Activated CD4-positive, alpha-beta T cell treated with anti-CD3 and anti-CD28 coated beads, Interleukin-2, amount 10 ng/mL, durations not matched to agents 7 days and 5 days (primary cell): ENCODE results near the gene EFNA2. TPM values are rescaled to one million over a fixed set of nuclear protein-coding genes. Genes with fewer than 3 reads are reported as not detected.
A peak's percentile ranks its signal among the peaks of the same experiment; 100 is the strongest.
"Not testable (repeated sequence)": the region's sequence is repeated elsewhere in the genome, so short reads cannot be mapped to it uniquely, and the experiment has no call there.

Experiments used
- CTCF ChIA-PET: fragments of 350-600 bp; sonication (Branson Sonifier 250); formaldehyde crosslinking; loops from one replicate; lab custom pipeline; 2021; ENCODE audit warnings: antibody characterized with exemption; lab: Charles Lee
- POLR2A ChIA-PET: fragments of 350-600 bp; sonication (Branson Sonifier 250); formaldehyde crosslinking; loops from one replicate; lab custom pipeline; 2021; ENCODE audit warnings: antibody characterized with exemption; lab: Charles Lee
- DNase-seq: peaks from one replicate; pipeline ENCODE4 v3.0.0-alpha.2; 2020
- H3K27ac Mint-ChIP-seq: one replicate; pipeline ENCODE4 v1.8.0; 2021; ENCODE audit warnings: mild to moderate bottlenecking, moderate library complexity, mixed read lengths
- H3K27me3 Mint-ChIP-seq: one replicate; pipeline ENCODE4 v1.8.0; 2021; ENCODE audit warnings: mixed read lengths
- H3K36me3 Mint-ChIP-seq: one replicate; pipeline ENCODE4 v1.8.0; 2021; ENCODE audit warnings: low read depth, mixed read lengths
- H3K4me1 Mint-ChIP-seq: one replicate; pipeline ENCODE4 v1.8.0; 2021; ENCODE audit warnings: mixed read lengths
- H3K4me3 Mint-ChIP-seq: one replicate; pipeline ENCODE4 v1.8.0; 2021; ENCODE audit warnings: mild to moderate bottlenecking, moderate library complexity, mixed read lengths
- H3K9me3 Mint-ChIP-seq: one replicate; pipeline ENCODE4 v1.8.0; 2021; ENCODE audit warnings: mixed read lengths
- total RNA-seq, 2 experiments: library from RNA; stranded (reverse); gene quantifications; one replicate each; pipeline ENCODE4 v1.2.3, GENCODE V29; 2021

EFNA2 gene
- total RNA-seq, 2 experiments from 2014 or later = not detected

DNA sequence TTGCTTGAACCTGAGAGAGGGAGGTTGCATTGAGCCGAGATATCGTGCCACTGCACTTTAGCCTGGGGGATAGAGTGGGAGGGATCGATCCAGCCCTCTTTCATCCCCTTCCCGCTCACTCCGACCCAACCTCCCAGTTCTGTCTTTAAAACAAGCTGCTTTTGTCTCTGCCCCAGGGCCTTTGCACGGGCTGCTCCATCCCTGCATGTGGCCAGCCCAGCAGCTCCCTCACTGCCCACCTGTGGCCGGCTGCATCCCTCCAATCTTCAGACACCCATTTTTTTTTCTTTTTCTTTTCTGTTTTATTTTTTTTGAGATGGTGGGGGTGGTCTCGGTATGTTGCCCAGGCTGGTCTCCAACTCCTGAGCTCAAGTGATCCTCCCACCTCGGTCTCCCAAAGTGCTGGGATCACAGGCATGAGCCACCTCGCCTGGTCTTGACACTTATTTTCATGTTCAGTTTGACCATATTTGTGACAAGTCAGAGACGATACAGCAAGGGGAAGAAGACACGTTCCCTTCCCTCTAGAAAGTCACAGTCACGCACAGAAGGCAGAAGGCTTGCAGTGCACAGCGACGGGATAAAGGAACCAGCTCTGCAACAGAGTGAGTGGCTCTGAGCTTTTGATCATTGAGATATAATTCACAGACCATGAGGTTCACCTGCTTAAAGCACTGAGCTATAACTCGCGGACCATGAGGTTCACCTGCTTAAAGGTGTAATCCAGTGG, 31.8 kb downstream of the EFNA2 start:
- CTCF ChIA-PET = interaction anchor here (0.6 to 1.6 kb wide), 4 partner anchors 9 to 66 kb away, joined by 3 read pairs; partner anchors contain the start of gene NDUFS7
- Mint-ChIP-seq H3K36me3 (no peaks in the 10 kb centered on the region), H3K9me3 (no peaks in the 10 kb centered on the region), H3K4me1 (no peaks in the 10 kb centered on the region), H3K27me3 (peaks cover 16% of the 10 kb centered on the region), H3K4me3 (no peak overlapping the region), H3K27ac (no peak overlapping the region)
- POLR2A ChIA-PET = interaction anchor here (0.5 kb wide), 1 partner anchor 127 kb away, joined by 3 read pairs; no protein-coding TSS in a partner anchor
- no peak for DNase-seq

- Mint-ChIP-seq H3K4me1 (no peaks in the 10 kb centered on the region), H3K27me3 (peaks cover 25% of the 10 kb centered on the region), H3K9me3 (no peaks in the 10 kb centered on the region), H3K27ac (no peak overlapping the region), H3K36me3 (no peaks in the 10 kb centered on the region), H3K4me3 (no peak overlapping the region)
- ChIA-PET POLR2A (no interaction called here), CTCF (no interaction called here)
- no peak for DNase-seq
These were observed 33.2 kb downstream of the EFNA2 start for GRCh38 chr19:1318678-1319471.

DNA sequence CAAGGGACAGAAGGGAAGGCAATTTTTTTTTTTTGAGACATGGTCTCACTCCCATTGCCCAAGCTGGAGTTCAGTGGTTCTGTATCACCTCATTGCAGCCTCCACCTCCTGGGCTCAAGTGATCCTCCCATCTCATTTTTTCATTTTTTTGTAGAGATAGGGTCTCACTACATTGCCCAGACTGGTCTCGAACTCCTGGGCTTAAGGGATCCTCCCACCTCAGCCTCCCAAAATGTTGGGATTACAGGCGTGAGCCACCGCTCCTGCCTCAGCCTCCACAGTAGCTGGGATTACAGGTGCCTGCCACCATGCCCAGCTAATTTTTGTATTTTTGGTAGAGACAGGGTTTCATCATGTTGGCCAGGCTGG, 34.6 kb downstream of the EFNA2 start:
- H3K27ac Mint-ChIP-seq, H3K9me3 Mint-ChIP-seq, H3K36me3 Mint-ChIP-seq, POLR2A ChIA-PET, H3K4me1 Mint-ChIP-seq, CTCF ChIA-PET, DNase-seq, H3K4me3 Mint-ChIP-seq: not testable (repeated sequence)
- H3K27me3 Mint-ChIP-seq = peaks cover 33% of the 10 kb centered on the region

GRCh38 chr19:1321539-1321938, 35.9 kb downstream of the EFNA2 start:
- H3K4me1 Mint-ChIP-seq = no peaks in the 10 kb centered on the region
- ChIA-PET POLR2A (interaction anchor here (0.6 kb wide), 1 partner anchor 13 kb away, joined by 4 read pairs; no protein-coding TSS in a partner anchor), CTCF (no interaction called here)
- H3K27ac Mint-ChIP-seq = peak overlapping the region; percentile 50
- no peaks in the 10 kb centered on the region for H3K36me3 Mint-ChIP-seq
- peaks cover 39% of the 10 kb centered on the region for H3K27me3 Mint-ChIP-seq
- no peaks in the 10 kb centered on the region for H3K9me3 Mint-ChIP-seq
- DNase-seq = no peak
- H3K4me3 Mint-ChIP-seq = no peak overlapping the region

GRCh38 chr19:1322198-1322981, 36.7 kb downstream of the EFNA2 start:
- no peaks in the 10 kb centered on the region for H3K36me3 Mint-ChIP-seq
- H3K4me1 Mint-ChIP-seq = no peaks in the 10 kb centered on the region
- H3K4me3 Mint-ChIP-seq = no peak overlapping the region
- no peaks in the 10 kb centered on the region for H3K9me3 Mint-ChIP-seq
- peaks cover 35% of the 10 kb centered on the region for H3K27me3 Mint-ChIP-seq
- ChIA-PET POLR2A (no interaction called here), CTCF (no interaction called here)
- DNase-seq = no peak
- no peak overlapping the region for H3K27ac Mint-ChIP-seq

GRCh38 chr19:1324249-1324805, 38.7 kb downstream of the EFNA2 start:
- DNase-seq = no peak
- no peaks in the 10 kb centered on the region for H3K36me3 Mint-ChIP-seq
- CTCF ChIA-PET = no interaction called here
- H3K27me3 Mint-ChIP-seq = peaks cover 26% of the 10 kb centered on the region
- no peak overlapping the region for H3K27ac Mint-ChIP-seq
- H3K4me1 Mint-ChIP-seq = no peaks in the 10 kb centered on the region
- H3K4me3 Mint-ChIP-seq = no peak overlapping the region
- POLR2A ChIA-PET = no interaction called here
- H3K9me3 Mint-ChIP-seq = no peaks in the 10 kb centered on the region

DNA sequence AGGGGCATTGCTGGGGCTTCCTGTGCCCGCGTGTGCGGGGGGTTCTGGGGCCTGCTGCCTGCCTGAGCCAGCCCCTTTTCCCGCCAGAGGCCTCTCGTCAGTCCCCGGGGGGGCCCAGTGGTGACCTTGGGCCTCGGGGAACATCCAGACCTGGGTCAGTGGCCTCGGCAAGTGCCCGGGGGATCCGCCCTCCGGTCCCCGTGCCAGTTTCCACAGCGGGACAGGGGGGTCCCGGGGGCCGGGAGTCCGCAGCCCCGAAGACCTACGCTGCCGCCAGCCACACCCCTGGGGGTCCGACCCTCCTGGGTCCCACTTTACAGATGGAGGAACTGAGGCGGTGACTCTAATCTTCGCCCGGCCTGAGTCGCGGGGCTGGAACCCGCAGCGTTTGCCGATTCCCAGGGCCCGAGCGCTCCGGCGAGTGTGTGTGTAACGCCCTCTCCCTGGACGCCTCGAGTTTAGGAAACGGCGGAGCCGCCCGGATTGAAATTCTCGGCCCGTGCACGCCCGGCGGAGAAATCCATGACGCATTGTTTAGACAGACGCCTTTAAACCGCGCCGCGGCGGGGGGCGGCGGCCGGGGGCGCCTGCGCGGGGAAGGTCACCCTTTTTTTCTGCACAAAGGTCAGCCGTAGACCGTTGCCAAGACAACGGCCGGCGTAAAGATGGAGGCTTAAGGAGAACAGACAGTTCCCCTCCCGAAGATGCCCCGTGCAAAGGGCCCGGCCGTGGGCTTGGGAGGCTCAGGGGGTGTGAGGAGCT, 39.3 kb downstream of the EFNA2 start:
- Mint-ChIP-seq H3K9me3 (no peaks in the 10 kb centered on the region), H3K36me3 (no peaks in the 10 kb centered on the region), H3K27ac (no peak overlapping the region), H3K4me1 (no peaks in the 10 kb centered on the region), H3K27me3 (peaks cover 25% of the 10 kb centered on the region), H3K4me3 (no peak overlapping the region)
- CTCF ChIA-PET = no interaction called here
- POLR2A ChIA-PET = no interaction called here
- no peak for DNase-seq

GRCh38 chr19:1325568-1326294, 40.1 kb downstream of the EFNA2 start:
- H3K4me1 Mint-ChIP-seq = no peaks in the 10 kb centered on the region
- H3K36me3 Mint-ChIP-seq = no peaks in the 10 kb centered on the region
- peaks cover 24% of the 10 kb centered on the region for H3K27me3 Mint-ChIP-seq
- H3K9me3 Mint-ChIP-seq = no peaks in the 10 kb centered on the region
- ChIA-PET CTCF (no interaction called here), POLR2A (no interaction called here)
- H3K4me3 Mint-ChIP-seq = no peak overlapping the region
- no peak overlapping the region for H3K27ac Mint-ChIP-seq
- DNase-seq = no peak

- H3K36me3 Mint-ChIP-seq = no peaks in the 10 kb centered on the region
- POLR2A ChIA-PET = no interaction called here
- CTCF ChIA-PET = interaction anchor here (0.6 to 1.6 kb wide), 5 partner anchors 10 to 33 kb away, joined by 3 to 5 read pairs (median 4); no protein-coding TSS in a partner anchor
- no peaks in the 10 kb centered on the region for H3K9me3 Mint-ChIP-seq
- no peak overlapping the region for H3K27ac Mint-ChIP-seq
- DNase-seq = no peak
- no peak overlapping the region for H3K4me3 Mint-ChIP-seq
- H3K4me1 Mint-ChIP-seq = no peaks in the 10 kb centered on the region
- peaks cover 24% of the 10 kb centered on the region for H3K27me3 Mint-ChIP-seq
These were observed 41.5 kb downstream of the EFNA2 start for GRCh38 chr19:1327125-1327524.

GRCh38 chr19:1332208-1332607, 46.5 kb downstream of the EFNA2 start:
- CTCF ChIA-PET, H3K36me3 Mint-ChIP-seq, H3K4me1 Mint-ChIP-seq, H3K27me3 Mint-ChIP-seq, POLR2A ChIA-PET, DNase-seq, H3K4me3 Mint-ChIP-seq, H3K27ac Mint-ChIP-seq, H3K9me3 Mint-ChIP-seq: not testable (repeated sequence)

- POLR2A ChIA-PET = no interaction called here
- no peak for DNase-seq
- CTCF ChIA-PET = no interaction called here
These were observed 50.5 kb downstream of the EFNA2 start for GRCh38 chr19:1336079-1336684.

More at GRCh38 chr19:1336079-1336684, 50.5 kb downstream of the EFNA2 start:
- H3K4me3 Mint-ChIP-seq = no peak overlapping the region
- no peak overlapping the region for H3K27ac Mint-ChIP-seq
- no peaks in the 10 kb centered on the region for H3K9me3 Mint-ChIP-seq
- no peaks in the 10 kb centered on the region for H3K4me1 Mint-ChIP-seq
- H3K36me3 Mint-ChIP-seq = no peaks in the 10 kb centered on the region
- H3K27me3 Mint-ChIP-seq = no peaks in the 10 kb centered on the region
